GM19193 (cell line): ENCODE results near the gene PHLDB1.

Experiments
- POLR2A ChIP-seq: IDR thresholded peaks from 4 replicates; pipeline ENCODE4 v1.6.1; 2011; ENCODE audit not compliant: insufficient read depth, insufficient read length; ENCODE audit errors: extremely low read depth

The PHLDB1 gene

GRCh38 chr11:118619444-118620197 is 12.2 kb downstream of the PHLDB1 start:
- no peak for TF ChIP-seq POLR2A

DNA sequence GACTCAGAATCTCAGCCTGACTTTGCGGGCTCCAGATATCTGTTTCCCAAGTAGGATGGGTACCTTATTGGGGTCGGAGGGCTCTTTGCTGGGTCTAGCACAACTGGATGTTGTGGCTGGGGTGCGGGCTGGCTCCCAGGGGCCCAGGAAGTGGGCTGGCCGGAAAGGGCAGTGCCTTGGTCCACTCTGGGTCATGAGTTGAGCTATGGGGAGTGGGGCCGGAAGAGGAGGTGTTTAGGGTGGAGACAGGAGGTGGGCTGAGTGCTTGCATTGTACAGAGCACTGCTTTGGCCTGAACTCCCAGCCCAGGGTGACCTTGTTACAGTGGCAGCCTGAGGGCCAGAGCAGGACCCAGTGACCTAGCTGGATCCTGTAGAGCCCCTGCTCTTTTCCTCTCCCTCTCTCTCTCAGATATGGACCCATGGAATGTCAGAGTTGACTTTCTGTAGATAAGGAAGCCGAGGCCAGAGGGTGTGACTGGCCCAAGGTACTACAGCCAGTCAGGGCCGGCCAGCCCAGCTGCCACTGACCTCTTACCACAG is 13.2 kb downstream of the PHLDB1 start:
- no peak for TF ChIP-seq POLR2A

DNA sequence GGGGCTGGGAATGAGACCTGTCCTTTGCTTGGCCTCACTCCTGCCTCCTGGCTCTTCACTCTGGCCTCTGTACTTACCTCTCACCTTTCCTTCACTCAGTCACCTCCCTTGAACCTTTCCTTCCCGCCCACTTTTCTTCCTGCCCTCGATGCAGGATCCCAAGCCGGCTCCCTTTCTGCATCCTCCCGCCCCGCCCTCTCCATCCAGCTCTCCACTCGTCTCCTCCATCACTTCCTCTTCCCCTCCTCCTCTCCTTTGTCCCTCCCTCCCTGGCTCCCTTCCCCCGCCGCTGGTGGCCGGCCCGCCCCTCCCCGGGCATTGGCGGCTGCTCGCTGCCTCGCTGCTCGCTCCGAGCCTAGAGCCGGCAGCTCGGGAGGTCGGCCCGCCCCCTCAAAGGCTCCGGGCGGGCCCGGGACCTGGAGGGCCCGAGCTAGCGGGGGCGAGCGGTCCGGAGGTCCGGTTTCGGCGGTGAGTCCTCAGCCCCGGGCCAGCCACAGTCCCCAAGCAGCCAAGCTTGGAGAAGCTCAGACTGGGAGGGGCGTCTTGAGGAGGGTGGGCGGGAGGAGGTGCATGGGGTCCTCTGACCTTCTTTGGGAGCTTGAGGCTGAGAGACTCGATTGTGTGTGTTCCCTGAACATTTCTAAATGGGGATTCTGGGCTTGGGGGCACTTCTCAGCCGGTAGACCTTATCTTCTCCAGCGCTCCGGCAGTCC is 13.8 kb downstream of the PHLDB1 start:
- no peak for TF ChIP-seq POLR2A

DNA sequence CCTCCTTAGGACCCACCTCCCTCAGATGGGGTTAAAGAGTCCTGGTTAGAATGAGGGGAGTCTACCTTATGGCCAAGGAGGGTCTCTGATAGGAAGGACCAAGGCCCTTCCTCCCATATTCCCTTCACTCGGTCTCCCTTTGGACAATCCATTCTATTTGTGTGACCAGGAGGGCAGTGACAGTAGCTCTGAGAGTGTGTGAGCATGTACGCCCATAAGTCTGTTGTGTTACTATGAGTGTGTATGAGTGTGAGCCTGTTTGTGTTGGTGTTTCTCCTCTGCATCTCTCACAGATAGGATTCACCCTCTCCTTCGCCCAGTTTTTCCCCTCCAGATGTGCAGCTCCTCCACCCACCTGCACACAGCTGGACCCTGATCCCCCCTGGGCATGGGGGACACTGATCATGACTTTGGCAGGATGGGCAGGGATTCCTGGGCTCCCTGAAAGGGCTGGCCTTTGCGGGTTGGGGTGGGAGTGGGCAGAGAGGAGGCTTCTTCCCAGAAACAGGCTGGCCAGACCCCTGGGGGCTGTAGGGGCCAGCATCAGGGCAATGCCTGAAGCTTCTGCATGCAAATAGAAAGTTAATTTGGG is 14.5 kb downstream of the PHLDB1 start:
- no peak for TF ChIP-seq POLR2A

DNA sequence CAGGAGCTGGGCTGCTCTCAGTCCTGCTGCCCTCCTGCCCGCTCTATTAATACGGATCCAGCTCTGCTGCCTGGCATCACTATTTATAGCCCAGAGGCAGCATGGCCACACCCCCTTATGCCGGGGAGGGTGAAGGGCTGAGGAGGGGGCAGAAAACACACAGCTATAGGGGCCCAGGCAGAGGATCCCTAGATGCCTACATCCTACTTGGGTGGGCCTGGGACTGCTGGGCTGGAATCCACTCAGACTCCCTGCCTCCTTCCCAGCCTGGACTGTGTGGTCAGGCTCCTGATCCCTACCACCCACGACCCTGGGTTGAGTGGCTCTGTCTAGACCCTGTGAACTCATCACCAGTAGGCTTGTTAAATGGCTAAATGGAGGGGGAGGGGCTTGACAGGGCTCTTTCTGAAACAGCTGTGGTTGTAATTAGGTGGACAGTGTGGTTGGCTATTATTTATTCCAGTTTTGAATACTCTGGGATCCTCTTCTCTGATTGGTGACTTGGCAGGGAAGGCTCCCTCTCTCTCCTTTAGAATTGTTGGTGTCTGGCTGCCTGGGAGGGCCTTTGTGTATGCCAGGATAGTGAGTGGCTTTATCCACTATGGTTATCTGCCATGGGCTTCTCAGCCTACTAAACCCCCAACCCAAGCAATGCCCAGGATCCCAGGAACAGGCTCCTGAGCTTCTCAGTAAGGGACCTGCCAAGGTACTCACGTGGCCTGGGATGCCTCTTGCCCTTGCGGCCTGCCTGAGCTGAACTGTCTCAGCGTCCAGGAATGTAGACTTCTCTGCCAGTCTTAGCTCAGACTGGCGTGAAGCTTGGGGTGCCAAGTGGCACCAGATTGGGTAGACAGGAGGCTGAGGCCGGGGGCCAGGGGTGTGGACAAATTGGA is 15.2 kb downstream of the PHLDB1 start:
- TF ChIP-seq POLR2A: no peak

- TF ChIP-seq POLR2A: no peak
Measured at GRCh38 chr11:118623269-118623655, 15.8 kb downstream of the PHLDB1 start.

DNA sequence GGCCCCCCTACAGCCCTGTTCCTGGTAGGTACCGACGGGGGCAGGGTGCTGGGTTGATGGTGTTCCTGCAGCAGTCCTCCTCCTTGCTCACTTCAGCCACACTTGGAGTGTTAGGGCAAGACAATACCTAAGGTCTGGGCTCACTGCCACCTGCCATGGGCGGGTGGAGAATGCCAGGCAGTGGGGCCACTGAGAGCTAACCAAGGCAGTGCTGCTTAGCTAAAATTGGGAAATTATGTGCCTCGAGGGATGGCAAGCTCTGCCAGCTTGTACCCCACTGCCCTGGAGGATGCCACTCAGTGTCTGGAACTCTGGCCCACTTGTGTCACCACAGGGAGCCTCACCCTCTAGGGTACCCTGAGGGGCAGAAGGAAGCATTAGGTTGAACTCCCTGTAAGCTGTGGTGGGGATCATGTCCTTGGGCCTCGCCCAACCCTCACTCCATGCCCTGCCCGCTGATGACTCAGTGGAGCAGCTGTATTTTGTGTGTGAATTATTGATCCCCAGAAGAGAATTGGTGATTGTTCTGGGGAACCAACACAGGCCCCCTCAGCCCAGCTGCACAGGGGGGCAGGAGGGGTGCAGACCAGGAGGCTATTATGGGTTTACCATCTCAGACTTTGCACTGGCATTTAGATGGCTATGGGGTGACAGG is 17.7 kb downstream of the PHLDB1 start:
- no peak for TF ChIP-seq POLR2A

- TF ChIP-seq POLR2A: no peak
Measured at GRCh38 chr11:118625976-118626375, 18.6 kb downstream of the PHLDB1 start.

DNA sequence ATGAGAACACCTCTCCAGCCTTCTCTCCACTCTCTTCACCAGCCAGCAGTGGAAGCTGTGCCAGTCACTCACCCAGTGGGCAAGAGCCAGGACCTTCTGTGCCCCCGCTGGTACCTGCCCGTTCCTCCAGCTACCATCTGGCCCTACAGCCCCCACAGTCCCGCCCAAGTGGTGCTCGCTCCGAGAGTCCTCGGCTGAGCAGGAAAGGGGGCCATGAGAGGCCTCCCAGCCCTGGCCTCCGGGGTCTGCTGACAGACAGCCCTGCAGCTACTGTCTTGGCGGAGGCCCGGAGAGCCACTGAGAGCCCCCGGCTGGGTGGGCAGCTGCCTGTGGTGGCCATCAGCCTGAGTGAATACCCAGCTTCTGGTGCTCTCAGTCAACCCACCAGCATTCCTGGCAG is 20.2 kb downstream of the PHLDB1 start:
- TF ChIP-seq POLR2A: no peak

- no peak for TF ChIP-seq POLR2A
Measured at GRCh38 chr11:118628031-118628430, 20.6 kb downstream of the PHLDB1 start.

DNA sequence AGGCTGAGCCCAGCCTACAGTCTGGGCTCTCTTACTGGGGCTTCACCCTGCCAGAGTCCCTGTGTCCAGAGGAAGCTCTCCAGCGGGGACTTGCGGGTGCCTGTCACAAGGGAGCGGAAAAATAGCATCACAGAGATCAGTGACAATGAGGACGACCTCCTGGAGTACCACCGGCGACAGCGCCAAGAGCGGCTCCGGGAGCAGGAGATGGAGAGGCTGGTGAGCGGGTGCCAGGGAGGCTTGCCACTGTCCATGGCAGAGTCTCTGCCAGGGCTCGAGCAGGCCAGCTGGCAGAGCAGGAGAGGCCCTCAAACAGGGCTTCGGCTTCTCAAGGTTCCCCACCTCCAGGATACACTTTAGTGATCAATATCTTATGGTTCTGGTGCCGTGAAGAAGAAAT is 21.0 kb downstream of the PHLDB1 start:
- no peak for TF ChIP-seq POLR2A

- TF ChIP-seq POLR2A: no peak
Measured at GRCh38 chr11:118628861-118629549, 21.6 kb downstream of the PHLDB1 start.

DNA sequence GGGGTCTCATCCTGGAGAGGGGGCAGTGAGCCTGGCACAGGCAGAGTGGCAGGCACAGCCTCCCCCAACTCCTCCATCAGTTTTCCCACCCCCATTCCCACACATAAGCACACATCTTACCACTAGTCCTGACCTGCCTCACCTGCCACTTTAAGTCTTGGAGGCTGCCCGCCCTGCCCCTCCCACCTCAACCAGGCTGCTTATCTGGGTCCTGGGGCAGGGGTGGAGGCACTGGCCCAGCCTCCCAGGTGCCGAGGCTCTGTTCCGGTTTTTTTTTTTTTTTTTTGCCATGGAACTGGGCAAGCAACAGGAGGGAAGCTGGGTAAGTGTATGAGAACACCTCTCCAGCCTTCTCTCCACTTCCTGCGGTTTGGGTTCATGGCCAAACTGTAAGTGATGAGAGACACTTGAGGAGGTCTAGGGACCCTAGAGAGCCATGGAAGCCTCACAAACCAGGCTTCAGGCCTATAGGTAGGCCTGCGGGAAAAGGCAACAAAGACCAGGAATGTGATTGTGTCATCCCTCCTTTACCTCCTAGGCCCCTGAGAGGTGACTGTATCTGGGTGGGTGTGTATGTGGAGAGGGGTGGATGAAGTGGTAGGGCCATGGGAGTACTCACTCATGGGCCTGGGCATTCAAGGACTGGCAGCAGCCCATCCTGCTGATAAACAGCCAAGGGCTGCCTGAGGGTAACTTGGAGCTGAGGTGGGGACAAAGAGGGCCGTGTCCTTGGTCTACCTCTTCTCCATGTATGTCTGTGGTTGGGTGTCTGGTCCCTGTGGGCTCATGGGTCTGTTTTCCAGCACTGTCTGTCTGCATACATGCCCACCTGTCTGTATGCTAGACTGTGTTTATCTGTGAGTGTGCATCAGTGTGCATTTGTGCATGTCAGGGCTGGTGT is 22.6 kb downstream of the PHLDB1 start:
- no peak for TF ChIP-seq POLR2A
